Sciatic nerve (tissue), 2 donors: ENCODE data around the gene CEP55. TPM values are rescaled to one million over a fixed set of nuclear protein-coding genes. Genes with fewer than 3 reads are reported as not detected.
"Not testable (repeated sequence)": the region's sequence is repeated elsewhere in the genome, so short reads cannot be mapped to it uniquely, and the experiment has no call there.

Experiments
- ATAC-seq: fragments of 200-7000 bp; cut with Tn5 transposase; one replicate; pipeline ENCODE4 v1.9.1; 2020; ENCODE audit warnings: mild to moderate bottlenecking, moderate library complexity
- DNase-seq: peaks from one replicate; pipeline ENCODE4 v3.0.0-alpha.2; 2020; ENCODE audit warnings: low spot score
- intact Hi-C: fragments of 100-400 bp; cut with DNase I; formaldehyde crosslinking; loops from one replicate; pipeline ENCODE4 v1.14.2; 2022
- total RNA-seq: library from RNA; stranded (reverse); fragmentation: NEBNext Ultra II Directional; extraction: Animal tissue kit (Norgen Biotek cat#: 25700); gene quantifications from one replicate; pipeline ENCODE4 v1.2.1, GENCODE V29; 2021
- donor health status: DM: no; HTN: no; CAD: no.
- donor health status: DM: no; HTN: no; CAD: no.

CEP55 gene
- total RNA-seq, 1 donor from 2014 or later = 0.62 TPM

DNA sequence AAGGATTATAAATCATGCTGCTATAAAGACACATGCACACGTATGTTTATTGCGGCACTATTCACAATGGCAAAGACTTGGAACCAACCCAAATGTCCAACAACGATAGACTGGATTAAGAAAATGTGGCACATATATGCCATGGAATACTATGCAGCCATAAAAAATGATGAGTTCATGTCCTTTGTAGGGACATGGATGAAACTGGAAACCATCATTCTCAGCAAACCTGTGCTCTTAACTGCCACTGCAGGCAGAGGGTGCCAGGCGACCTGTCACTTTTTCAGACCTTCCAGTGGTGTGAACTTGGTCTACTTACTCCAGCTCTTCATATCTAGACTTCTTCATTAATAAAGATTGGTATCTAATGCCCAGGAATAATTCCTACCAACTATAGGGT, 28.8 kb upstream of the CEP55 start:
- intact Hi-C loops, DNase-seq, ATAC-seq: not testable (repeated sequence)

DNA sequence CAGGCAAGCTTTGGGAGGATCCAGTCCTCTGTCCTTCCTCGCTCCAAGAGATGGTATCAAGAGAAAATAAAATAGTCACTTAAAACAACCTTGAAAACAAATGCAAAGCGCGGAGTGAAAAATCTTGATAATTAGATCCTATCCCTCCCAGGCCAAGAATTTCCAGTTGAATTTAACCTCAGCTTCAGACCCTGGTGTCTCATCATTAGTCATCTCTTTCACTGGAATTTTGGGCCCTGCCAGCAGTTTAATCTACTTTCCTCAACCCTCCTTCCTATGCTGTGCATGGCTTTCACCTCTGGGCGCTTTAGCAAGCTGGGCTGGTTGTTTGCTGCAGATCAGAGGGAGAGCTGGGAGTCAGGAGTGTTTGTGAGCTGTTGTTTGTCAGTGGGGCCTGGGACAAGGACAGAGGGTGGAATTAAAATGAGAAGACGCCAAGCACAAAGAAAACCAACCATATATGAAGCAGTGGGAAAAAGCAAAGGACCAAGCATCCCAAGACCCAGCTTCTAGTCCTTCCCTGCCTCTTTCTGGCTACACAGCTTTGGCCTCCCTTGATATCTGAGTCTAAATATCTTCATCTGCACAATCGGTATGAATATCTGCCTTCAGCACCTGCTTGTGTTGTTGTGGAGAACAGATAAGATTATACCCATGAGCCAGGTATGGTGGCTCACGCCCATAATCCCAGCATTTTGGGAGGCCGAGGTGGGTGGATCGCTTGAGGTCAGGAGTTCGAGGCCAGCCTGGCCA, 27.8 kb upstream of the CEP55 start:
- intact Hi-C loops = no loop called here
- no peak for DNase-seq

DNA sequence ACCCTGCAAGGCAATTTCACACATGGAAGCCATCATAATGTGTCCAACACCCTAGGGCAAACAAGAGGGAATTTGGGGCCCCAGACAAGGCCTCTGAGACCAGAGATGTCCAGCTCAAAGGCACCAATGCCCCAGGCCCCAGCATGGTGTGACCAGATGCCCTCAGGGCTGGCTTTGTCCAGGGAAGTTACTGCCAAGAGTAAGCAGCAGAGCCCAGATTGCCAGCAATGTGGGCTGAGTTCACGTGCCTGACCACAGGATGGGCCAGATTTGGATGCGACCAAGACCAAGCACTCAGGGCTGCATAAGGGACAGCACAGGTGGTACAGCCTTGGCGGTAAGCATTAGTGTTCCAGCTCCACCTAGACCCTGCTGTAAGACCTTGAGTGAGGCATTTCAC, 27.0 kb upstream of the CEP55 start:
- no peak for DNase-seq
- ATAC-seq = no peak
- intact Hi-C loops = no loop called here

More for the DNA sequence above, 27.8 kb upstream of the CEP55 start:
- no peak for ATAC-seq

DNA sequence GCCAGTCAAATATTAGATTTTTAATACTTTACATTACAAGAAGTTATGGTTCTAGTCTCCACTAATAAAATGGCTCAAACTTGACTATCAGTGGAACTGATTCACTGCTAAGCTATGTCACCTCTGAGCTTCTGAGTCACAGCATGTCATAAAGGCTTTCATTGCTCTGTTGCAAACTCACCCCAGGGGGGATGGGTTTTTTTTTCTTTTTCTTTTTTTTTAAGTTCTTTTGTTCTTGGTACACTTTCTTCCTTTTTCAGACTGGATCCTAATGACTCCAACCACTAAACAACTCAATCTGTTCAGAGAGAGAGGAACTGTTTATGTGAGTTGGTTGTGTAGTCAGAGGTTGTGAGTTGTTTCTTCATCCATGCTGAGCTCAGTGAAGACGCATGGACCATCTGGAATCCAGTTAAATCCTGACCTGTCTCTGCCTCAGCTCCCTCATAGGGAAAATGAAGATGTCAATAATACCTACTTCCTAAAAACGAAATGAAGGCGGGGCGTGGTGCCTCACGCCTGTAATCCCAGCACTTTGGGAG, 25.2 kb upstream of the CEP55 start:
- intact Hi-C loops = no loop called here
- peak; percentile 83 for ATAC-seq

DNA sequence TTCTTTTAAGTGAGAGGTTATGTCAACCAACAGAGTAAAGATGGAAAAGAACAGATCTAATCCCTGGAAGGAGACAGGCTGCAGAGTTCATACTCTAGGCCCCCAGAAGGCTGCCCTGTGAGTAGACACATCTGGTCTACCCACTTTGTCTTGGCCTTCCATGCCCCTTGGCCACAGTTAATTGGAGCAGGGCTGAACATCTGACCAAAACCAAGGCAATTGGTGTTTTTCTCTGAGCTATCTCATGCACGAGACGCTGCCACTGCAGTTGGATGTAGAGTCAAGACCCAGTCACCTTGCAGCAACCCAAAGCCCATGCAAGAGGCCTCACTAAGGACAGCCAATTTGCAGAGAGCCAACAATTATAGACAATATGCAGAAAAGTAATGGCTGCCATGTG, 23.3 kb upstream of the CEP55 start:
- no peak for DNase-seq

More for the DNA sequence above, 25.2 kb upstream of the CEP55 start:
- DNase-seq = no peak

DNA sequence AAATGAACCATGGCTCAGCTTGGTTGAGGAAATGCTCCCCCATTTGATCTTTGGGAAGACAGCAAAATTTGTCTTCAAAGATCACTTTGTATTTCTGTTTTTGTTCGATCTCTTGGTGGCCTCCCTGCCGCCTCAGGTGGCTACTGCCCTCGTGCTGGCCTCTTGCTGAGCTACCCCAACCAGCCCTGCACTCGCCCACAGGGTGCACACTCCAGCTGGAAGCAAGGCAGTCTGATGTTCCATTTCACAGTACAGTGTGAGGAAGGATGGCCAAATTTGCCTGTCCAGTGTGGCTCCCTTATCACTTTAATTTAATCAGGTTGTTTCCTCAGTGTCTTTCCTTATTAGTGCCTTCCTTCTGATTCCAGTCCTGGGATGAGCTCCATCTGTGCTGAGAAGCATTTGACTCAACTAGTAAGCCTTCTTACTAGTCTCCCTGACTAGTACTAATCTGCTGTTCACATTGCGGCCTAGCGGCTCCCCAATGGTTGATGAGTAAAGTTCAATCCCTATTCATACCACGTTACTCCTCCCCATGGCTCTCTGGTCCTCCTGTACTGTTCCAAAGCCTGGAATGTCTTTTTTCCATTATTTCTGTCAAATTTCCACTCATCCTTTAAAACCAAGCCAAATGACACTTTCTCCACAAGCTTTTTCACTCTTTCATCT, 22.5 kb upstream of the CEP55 start:
- intact Hi-C loops = no loop called here
- no peak for ATAC-seq
- DNase-seq = no peak

More for the DNA sequence above, 23.3 kb upstream of the CEP55 start:
- ATAC-seq = no peak
- intact Hi-C loops = no loop called here

DNA sequence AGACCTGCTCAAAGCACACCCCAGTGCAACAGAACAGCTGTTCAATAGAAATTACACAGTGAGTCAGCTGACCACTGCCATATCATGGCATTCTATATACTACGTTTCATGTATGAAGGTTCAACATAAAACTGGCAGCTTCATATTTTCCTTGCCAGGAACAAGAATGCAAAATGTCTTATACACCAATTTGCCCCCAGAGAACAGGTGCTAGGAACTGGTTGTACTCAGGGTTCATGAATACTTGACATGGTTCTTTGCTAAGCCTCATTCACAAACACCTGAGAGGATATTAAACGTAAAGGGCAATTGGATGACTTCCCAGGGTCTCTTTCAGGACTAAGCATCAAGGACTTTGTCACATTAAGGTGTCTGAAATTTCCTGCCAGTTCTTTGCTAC, 21.2 kb upstream of the CEP55 start:
- intact Hi-C loops = no loop called here
- no peak for ATAC-seq
- no peak for DNase-seq

DNA sequence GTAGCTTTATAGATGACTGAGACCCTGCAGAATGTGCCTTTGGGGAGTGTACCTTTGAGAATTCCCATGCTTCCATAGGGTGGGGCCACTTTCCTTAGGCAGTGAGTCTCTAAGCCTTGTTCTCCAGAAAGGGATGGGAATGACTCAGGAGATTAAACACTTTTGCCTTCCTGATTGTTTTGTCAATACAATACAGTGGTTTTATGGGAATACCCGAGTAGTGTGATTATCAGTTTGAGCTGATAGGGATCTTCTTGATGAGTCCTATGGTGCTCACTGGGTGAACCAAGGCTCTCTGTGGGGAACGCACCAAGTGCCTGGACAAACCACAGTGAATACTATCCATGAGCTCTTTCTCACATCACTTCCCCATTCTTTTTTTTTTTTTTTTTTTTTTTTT, 20.5 kb upstream of the CEP55 start:
- intact Hi-C loops = no loop called here
- no peak for ATAC-seq
- no peak for DNase-seq

DNA sequence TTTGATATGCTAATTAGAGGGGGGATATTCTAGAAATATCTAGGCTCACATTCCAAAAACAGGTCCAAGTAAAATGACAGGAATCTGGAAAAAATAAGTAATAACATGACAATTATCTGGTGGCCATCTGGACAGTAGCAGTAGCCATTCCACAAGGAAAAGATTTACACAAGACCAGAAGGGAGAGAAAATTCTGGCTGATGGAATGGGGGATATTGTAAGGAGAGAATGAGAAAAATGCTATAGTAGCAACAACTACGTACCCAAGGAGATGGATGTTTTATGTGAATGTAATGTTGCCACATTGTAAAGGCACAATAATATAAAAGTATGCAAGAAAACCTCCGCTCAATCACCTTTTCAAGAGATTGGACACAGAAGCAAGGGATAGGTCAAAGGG, 19.7 kb upstream of the CEP55 start:
- ATAC-seq = no peak
- intact Hi-C loops = no loop called here

DNA sequence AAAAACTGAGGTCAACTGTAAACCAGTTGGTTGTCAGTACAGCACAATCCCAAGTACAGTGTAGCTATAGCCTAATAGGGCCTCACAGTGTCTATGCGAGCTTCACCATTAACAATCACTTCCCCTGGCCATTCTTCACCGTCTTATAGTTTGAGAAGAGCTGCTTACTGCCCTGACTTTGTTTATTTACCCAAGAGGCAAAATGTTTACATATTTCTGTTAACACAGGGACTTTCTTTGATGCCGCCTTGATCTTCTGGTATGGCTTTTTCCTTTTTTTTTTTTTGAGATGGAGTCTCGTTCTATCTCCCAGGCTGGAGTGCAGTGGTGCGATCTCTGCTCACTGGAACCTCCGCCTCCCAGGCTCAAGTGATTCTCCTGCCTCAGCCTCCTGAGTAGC, 17.5 kb upstream of the CEP55 start:
- intact Hi-C loops = no loop called here
- DNase-seq = no peak
- ATAC-seq = no peak

More for the DNA sequence above, 19.7 kb upstream of the CEP55 start:
- no peak for DNase-seq

DNA sequence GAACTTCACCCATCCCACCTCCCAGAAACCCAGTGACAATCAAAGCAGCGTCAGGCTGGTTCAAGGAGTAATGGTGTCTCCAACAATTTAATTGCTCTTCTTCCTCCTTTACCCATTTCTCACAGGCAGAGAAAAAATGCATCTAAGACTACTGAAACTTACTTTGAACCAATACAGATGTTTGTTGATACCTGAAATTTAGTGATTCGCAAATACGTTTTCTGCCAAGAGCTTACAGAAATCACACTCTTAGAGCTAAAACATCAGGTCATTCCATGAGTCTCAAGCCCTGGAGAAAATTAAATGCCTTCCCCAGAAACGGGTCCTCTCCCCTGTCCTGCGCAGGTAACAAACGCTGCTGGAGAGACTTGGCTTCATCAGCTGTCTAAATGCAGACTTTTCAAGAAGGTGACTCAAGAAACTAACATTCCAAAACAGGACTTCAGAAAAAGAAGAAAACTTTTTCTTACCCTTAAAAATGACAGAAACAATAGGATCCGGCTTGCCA, 14.7 kb upstream of the CEP55 start:
- intact Hi-C loops = loop anchor here (5.0 kb wide), 1 partner anchor 104 kb away; no protein-coding TSS in a partner anchor
- ATAC-seq = peak; percentile 51
- no peak for DNase-seq

DNA sequence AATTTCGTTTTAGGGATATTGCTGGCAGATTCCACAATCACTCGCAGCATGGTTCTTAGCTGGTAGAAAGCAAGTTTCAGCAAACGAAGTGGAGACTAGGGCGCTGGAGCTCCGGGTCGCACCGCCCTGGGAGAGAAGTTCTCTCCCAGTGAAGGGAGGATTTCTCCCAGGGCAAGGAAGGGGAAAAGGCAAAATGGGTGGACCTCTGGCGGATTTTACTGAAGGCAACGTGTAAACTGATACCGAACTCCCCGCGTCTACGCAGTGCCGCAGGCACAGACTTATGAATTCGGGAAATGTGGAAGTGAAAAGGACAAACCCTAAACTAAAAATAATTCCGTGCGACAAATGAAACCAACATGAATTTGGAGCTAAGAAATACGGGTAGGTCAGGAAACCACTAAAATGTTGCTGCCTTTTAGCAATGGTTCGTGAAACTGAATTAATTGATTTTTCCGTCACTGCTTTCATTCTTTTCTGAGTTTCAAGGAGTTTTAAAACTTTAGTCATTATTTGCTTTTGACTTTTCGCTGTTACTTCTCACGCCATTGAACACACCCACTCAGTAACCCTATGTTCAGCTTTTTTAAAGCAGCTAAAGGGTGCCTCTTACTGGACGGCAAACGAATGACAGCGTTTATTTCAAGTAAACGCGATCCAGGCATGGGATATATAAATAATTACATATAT, 14.1 kb upstream of the CEP55 start, which contains the start of gene MYOF:
TSS of gene MYOF (minus strand) at position 190 of the 690 bp plus-strand sequence. CDS start at position 50, 140 bp downstream.
- intact Hi-C loops = loop anchor here (5.0 kb wide), 1 partner anchor 105 kb away; no protein-coding TSS in a partner anchor
- DNase-seq = peak; percentile 70
- ATAC-seq = peak; percentile 92

DNA sequence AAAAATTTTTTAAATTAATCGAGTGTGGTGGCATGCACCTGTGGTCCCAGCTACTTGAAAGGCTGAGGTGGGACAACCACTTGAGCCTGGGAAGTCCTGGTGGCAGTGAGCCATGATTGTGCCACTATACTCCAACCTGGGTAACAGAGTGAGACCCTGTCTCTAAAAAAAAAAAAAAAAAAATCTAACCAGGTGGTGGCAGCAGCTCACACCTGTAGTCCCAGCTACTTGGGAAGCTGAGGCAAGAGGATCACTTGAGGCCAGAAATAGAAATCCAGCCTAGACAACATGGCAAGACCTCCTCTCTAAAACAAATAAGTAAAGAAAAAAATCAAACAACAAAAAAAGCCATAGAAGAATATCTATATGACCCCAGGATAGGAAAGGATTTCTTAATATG, 10.7 kb upstream of the CEP55 start:
- ATAC-seq (no peak), DNase-seq (no peak)
- intact Hi-C loops = no loop called here

DNA sequence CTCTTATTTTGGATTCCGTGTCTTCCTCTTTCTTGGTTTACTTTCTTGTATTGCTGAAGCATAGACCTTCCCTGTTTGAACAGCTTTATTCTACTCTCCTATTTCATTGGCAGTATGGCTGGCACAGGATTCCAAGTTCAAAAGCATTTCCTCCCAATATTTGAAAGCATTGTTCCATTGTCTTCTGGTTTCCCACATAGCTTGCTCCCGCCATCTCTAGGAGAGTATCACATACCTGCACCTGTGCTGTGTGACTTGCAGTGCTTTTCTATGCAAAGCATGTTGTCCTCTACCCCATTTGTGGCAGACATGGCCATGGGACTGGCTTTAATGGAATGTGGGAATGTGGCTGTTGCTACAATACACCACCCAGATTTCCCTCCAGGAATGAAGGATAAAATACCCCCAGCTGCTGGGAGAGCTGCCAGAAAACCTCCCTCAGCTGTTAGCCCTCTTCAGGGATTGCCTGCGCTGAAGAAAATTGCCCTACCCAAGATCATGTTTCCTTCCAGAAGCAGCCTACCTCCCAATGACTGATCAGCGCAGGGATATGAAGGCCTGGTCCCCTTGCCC, 7.4 kb upstream of the CEP55 start:
- DNase-seq (no peak), ATAC-seq (no peak)
- intact Hi-C loops = no loop called here

DNA sequence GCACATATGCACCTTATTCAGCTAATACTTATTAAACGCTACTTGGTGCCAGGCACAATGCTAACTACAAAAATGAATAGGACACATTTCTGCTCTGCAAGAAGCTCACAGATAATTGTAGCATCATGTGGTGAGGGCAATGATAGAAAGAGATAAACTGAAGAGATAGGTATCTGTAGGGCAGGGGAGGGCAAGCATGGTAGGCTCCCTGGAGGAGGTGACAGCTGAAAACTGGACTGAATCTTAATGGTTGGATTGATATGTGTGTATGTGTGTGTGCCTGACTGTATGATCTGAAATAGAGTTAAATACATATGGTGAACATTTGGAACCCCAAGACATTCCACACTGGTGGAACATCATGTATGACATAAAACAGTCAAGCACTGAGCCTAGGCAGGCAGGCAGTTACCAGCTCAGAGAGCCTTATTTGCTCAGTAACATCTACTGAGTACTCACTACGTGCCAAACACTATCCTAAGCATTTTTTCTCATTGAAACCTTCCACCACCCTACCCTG, 4.8 kb upstream of the CEP55 start:
- intact Hi-C loops = no loop called here
- DNase-seq (no peak), ATAC-seq (no peak)

DNA sequence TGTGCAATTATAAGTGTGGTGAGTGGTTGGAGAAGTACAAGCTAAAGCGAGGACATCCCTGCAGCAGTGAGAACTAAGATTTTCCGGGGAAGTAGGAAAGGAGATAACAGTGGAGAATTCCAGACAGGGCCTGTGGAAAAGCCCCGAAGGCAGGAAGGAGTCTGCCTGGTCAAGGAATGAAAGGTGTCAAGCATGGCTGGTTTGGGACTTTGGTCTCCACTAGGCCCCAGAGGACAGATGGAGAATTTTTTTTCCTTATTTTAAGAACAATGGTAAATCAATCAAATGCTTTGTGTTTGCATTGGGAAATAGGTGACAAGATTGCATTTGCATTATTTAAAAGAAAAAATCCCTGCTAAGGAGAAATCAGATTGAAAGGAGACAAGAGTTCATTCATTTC, 3.2 kb upstream of the CEP55 start:
- intact Hi-C loops = no loop called here
- no peak for ATAC-seq

DNA sequence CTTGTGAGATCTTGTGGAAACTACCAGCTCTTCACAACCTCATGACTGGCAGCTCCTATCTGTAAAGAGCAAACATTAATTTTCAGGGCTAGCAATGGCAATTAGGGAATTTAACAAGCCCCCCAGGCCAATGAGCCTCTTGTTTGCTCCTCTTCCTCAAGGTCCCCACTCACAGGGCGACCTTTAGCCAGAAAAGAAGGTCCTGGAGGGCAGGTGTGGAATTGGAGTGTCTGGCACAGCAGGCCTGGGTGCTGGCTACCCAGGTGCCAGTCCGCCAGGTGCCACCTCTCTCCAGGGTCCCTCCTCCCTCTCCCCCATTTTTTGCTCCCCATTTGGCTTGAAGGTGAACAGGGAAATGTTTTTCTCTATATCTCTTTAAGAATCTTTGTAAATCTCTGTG, 1.9 kb upstream of the CEP55 start:
- no peak for ATAC-seq
- DNase-seq = no peak
- intact Hi-C loops = no loop called here

More for the DNA sequence above, 3.2 kb upstream of the CEP55 start:
- no peak for DNase-seq

DNA sequence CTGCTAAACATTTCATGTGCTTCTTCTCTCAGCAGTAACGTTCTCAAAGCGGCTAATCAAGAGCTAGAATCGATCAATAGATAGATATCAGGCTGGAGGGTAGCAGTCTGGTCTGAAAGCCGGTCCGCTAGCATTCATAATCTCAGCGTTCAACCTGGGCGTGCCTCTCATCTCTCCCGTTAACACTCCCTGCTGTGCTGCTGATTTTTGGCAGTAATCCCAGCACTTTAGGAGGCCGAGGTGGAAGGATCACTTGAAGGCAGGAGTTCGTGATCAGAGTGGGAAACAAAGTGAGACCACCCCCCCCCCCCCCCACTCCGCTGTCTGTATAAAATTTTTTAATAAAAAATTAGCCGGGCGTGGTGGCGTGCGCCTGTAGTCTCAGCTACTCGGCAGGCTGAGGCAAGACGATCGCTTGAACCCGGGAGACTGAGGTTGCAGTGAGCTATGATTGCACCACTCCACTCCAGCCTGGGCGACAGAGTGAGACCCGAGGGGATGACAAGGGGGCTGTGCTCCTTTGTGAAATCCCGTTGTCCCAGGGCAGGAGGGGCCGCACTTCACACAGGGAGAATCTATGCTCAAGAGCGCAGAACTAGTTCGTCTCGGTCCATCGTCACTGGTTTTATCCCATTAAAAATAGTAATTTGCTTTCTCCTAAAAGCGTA, 624 bp upstream of the CEP55 start:
- DNase-seq = peak; percentile 64
- intact Hi-C loops = no loop called here
- peak; percentile 66 for ATAC-seq
